GM21825 (cell line): ENCODE measurements around the gene XPNPEP2.
"Not testable (repeated sequence)": the region's sequence is repeated elsewhere in the genome, so short reads cannot be mapped to it uniquely, and the experiment has no call there.

Experiments used
- ATAC-seq: cut with Tn5 transposase; IDR thresholded peaks from one replicate; pipeline ENCODE4 v1.9.1; 2021; ENCODE audit warnings: mild to moderate bottlenecking, moderate library complexity; ENCODE audit not compliant: unreplicated experiment

The XPNPEP2 gene

GRCh38 chrX:129719931-129720530 is 18.7 kb upstream of the XPNPEP2 start:
- no peak for ATAC-seq

- ATAC-seq = no peak
These were observed 18.0 kb upstream of the XPNPEP2 start for GRCh38 chrX:129720741-129721140.

GRCh38 chrX:129721414-129721813 is 17.4 kb upstream of the XPNPEP2 start:
- ATAC-seq = no peak

- ATAC-seq = no peak
These were observed 16.9 kb upstream of the XPNPEP2 start for GRCh38 chrX:129721870-129722269.

- ATAC-seq = no peak
These were observed 15.3 kb upstream of the XPNPEP2 start for GRCh38 chrX:129723511-129723910.

GRCh38 chrX:129724754-129725153 is 14.0 kb upstream of the XPNPEP2 start:
- no peak for ATAC-seq

GRCh38 chrX:129726307-129727111 is 12.3 kb upstream of the XPNPEP2 start:
- ATAC-seq = no peak

GRCh38 chrX:129728061-129728460 is 10.7 kb upstream of the XPNPEP2 start:
- ATAC-seq = no peak

GRCh38 chrX:129731228-129731627 is 7.6 kb upstream of the XPNPEP2 start:
- no peak for ATAC-seq

GRCh38 chrX:129732857-129733256 is 5.9 kb upstream of the XPNPEP2 start:
- ATAC-seq = no peak

- no peak for ATAC-seq
These were observed 5.4 kb upstream of the XPNPEP2 start for GRCh38 chrX:129733335-129733734.

GRCh38 chrX:129736491-129736890 is 2.3 kb upstream of the XPNPEP2 start:
- no peak for ATAC-seq

- peak; percentile 47 for ATAC-seq
These were observed 863 bp upstream of the XPNPEP2 start for GRCh38 chrX:129737916-129738315.

GRCh38 chrX:129739578-129739977 is 799 bp downstream of the XPNPEP2 start:
- ATAC-seq = no peak

GRCh38 chrX:129741880-129742758 is 3.3 kb downstream of the XPNPEP2 start:
- no peak for ATAC-seq

- ATAC-seq = not testable (repeated sequence)
These were observed 4.0 kb downstream of the XPNPEP2 start for GRCh38 chrX:129742759-129743152.

GRCh38 chrX:129743821-129744220 is 5.0 kb downstream of the XPNPEP2 start:
- ATAC-seq = no peak

GRCh38 chrX:129744861-129745321 is 6.1 kb downstream of the XPNPEP2 start:
- ATAC-seq = no peak

- no peak for ATAC-seq
These were observed 8.0 kb downstream of the XPNPEP2 start for GRCh38 chrX:129746557-129747470.

- ATAC-seq = no peak
These were observed 8.8 kb downstream of the XPNPEP2 start for GRCh38 chrX:129747533-129747932.
